ENCODE data around the gene THRSP. TPM values are rescaled to one million over a fixed set of nuclear protein-coding genes. Genes with fewer than 3 reads are reported as not detected.

Gene THRSP
- total RNA-seq, 1 donor from 2014 or later = not detected

DNA sequence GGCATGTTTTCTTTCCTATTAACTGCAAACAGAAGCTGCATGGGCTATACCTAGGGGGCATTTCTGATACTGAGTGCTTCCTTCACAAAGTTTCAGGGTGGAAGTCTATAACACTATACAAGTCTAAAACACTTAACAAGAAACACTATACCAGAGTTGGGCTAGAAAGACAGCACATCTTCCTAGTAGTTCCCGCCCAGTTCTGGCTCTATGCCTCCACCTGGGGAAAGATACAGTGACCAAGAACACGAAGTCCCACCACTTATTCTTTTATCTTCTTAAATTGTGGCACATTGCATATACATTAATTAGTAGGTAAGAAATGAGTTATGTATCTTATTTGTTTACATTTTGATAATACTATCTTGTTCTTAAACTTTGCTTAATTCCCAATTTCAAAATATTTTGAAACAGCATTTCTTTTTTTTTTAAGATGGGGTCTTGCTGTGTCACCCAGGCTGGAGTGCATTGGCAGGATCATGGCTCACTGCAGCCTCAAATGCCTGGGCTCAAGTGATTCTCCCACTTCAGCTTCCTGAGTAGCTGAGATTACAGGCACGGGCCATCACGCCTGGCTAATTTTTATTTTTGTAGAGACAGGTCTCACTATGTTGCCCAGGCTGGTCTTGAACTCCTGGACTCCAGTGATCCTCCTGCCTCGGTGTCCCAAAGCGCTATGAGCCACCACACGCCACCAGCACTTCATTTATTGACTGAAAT, 34.2 kb downstream of the THRSP start:
- Histone ChIP-seq H3K9me3 (no peaks in the 10 kb centered on the region), H3K27me3 (no peaks in the 10 kb centered on the region), H3K4me3 (no peak overlapping the region), H3K4me1 (no peaks in the 10 kb centered on the region), H3K27ac (no peak overlapping the region), H3K36me3 (peaks cover 16% of the 10 kb centered on the region)
- intact Hi-C loops (cut with DNase I) = no loop called here
- no peak for TF ChIP-seq CTCF (IDR thresholded peaks at IDR 0.05)
- DNase-seq (no peak), ATAC-seq (no peak)

DNA sequence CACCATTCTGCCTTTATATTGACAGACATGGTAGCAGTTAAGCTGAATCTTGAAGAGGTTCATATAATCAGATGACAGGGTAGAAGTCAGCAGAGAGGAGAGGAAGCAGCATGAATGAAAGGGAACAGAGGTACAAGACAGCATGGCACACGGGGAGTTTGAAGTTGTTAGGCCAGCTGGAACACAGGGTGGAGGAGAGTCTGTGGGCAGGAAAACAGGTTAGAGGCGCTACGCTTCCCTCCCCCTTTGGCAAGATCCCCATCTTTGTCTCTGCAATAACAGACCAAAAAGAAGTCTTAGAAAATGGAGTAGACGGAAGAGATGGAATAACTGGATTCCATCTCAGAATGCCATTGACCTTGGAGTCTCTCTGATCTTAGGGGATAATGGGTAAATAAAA, 36.0 kb downstream of the THRSP start:
- no peak overlapping the region for H3K4me3 ChIP-seq
- no peak for TF ChIP-seq CTCF (IDR thresholded peaks at IDR 0.05)
- H3K36me3 ChIP-seq = peaks cover 28% of the 10 kb centered on the region
- no peaks in the 10 kb centered on the region for H3K27me3 ChIP-seq
- no peaks in the 10 kb centered on the region for H3K4me1 ChIP-seq
- H3K9me3 ChIP-seq = no peaks in the 10 kb centered on the region
- H3K27ac ChIP-seq = no peak overlapping the region
- no peak for DNase-seq
- intact Hi-C loops (cut with DNase I) = no loop called here
- ATAC-seq = no peak

DNA sequence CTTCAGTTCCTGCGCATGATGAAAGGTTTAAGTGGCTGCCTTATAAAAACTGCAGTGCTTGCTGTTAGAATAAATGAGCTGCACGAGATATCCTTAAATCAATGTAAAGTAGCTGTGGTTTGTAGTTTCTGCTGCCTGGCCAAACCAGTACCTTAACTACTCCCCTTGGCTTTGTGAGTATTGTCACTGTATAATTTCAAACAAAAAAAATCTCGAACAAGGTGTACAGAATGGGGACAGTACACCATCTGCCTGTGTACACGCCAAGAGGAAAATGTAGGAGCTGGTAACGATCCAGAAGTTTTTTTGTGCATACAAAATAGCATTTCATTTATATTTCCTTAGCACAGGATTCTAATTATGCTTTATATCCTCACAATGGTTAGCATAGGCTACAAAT, 36.6 kb downstream of the THRSP start:
- peaks cover 27% of the 10 kb centered on the region for H3K36me3 ChIP-seq
- H3K27ac ChIP-seq = no peak overlapping the region
- TF ChIP-seq CTCF (IDR thresholded peaks at IDR 0.05) = no peak
- H3K4me1 ChIP-seq = no peaks in the 10 kb centered on the region
- intact Hi-C loops (cut with DNase I) = no loop called here
- H3K27me3 ChIP-seq = no peaks in the 10 kb centered on the region
- no peaks in the 10 kb centered on the region for H3K9me3 ChIP-seq
- ATAC-seq (no peak), DNase-seq (no peak)
- H3K4me3 ChIP-seq = no peak overlapping the region

- Histone ChIP-seq H3K27ac (no peak overlapping the region), H3K4me1 (no peaks in the 10 kb centered on the region), H3K27me3 (no peaks in the 10 kb centered on the region), H3K4me3 (no peak overlapping the region), H3K9me3 (no peaks in the 10 kb centered on the region), H3K36me3 (peaks cover 27% of the 10 kb centered on the region)
- DNase-seq (no peak), ATAC-seq (no peak)
- no peak for TF ChIP-seq CTCF (IDR thresholded peaks at IDR 0.05)
- intact Hi-C loops (cut with DNase I) = no loop called here
Measured at GRCh38 chr11:78100676-78101472, 37.2 kb downstream of the THRSP start.

DNA sequence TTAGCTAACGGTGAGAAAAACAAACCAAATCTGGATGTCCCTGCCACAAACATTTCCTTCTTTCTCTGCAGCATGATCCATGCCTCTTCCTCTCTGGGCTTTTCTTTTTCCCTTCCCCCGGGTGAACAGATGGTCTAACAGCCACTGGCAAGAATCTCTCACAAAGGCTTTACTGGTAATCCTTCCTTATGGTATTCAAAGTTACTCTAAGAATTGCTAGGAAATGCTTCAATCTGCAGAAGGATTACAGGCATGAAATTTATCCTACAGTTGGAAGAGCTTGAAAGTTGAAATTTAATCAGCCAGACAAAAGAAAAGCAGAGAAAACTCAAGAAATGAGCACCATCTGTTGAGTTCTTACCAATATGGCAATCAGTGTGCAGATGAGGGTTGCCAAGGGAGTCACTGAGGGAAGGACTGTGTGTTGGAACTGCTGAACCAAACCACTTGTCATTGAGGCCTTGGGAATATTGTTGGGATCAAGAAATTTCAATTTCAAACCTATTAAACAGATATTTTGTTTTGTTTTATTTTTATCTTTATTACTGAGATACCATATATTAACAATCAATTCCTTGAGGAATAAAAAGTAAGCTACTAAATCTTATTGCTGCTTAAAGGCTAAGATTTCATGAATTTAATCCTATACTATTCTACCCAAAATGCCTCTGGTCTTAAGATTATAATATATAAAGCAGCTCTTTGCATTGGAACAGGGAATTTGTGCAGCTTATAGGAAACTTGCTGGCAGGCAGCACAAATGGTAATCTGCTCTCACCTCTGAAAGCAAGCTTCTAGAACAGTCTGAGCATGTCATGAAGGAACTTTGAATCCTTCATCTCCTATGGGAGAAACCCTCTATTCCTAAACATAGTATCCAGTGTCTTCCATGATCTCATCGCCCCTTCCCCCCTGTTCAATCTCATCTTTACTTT, 45.7 kb downstream of the THRSP start:
- intact Hi-C loops (cut with DNase I) = no loop called here
- no peak overlapping the region for H3K27ac ChIP-seq
- no peak overlapping the region for H3K4me3 ChIP-seq
- no peak for DNase-seq
- no peak for ATAC-seq
- no peak for TF ChIP-seq CTCF (IDR thresholded peaks at IDR 0.05)
- peaks cover 58% of the 10 kb centered on the region for H3K36me3 ChIP-seq
- no peaks in the 10 kb centered on the region for H3K9me3 ChIP-seq
- no peaks in the 10 kb centered on the region for H3K27me3 ChIP-seq
- no peaks in the 10 kb centered on the region for H3K4me1 ChIP-seq

All from upper lobe of right lung (tissue), 1 donor.